ENCODE data around the gene MAL.

Gene MAL

DNA sequence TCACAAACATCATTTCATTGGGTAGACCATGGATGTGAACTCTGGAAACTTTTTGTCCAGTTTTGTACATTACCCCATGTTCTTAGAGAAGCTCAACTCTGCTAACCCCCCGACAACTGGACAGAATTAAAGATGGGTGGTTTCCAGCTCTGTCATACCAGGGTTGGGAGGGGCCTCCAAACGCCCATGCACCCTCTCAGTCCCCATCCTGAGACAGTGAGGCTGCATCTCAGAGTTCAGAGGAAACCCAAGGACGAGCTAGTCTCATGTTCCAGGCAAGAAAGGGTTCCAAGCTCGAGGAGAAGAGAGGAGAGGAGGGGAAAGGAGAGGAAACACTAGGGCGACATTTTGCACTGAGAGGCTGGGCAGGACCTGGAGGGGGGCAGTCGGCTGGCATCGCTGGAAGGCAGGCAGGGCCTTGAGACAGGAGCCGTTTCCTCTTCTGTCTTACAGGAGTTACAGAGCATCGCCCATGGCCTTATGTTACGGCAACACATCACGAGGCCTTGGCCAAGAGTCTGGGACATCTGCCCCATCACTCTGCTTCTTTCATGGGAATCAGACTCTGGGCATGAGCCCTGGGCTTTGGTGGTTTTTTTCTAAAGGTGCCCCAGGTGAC lies 16.4 kb downstream of the MAL start:
- TF ChIP-seq SIN3A (IDR thresholded peaks at IDR 0.05; ENCODE audit: borderline replicate concordance, insufficient read depth, low read length), result no peak
- TF ChIP-seq POLR2AphosphoS5 (IDR thresholded peaks at IDR 0.05; ENCODE audit: low read depth, low read length), result no peak
- no peak for TF ChIP-seq FOXP2 (optimal IDR thresholded peaks at IDR 0.05; ENCODE audit: borderline replicate concordance, extremely low read depth, extremely low read length, insufficient read depth)
- TF ChIP-seq, protein P1, sequence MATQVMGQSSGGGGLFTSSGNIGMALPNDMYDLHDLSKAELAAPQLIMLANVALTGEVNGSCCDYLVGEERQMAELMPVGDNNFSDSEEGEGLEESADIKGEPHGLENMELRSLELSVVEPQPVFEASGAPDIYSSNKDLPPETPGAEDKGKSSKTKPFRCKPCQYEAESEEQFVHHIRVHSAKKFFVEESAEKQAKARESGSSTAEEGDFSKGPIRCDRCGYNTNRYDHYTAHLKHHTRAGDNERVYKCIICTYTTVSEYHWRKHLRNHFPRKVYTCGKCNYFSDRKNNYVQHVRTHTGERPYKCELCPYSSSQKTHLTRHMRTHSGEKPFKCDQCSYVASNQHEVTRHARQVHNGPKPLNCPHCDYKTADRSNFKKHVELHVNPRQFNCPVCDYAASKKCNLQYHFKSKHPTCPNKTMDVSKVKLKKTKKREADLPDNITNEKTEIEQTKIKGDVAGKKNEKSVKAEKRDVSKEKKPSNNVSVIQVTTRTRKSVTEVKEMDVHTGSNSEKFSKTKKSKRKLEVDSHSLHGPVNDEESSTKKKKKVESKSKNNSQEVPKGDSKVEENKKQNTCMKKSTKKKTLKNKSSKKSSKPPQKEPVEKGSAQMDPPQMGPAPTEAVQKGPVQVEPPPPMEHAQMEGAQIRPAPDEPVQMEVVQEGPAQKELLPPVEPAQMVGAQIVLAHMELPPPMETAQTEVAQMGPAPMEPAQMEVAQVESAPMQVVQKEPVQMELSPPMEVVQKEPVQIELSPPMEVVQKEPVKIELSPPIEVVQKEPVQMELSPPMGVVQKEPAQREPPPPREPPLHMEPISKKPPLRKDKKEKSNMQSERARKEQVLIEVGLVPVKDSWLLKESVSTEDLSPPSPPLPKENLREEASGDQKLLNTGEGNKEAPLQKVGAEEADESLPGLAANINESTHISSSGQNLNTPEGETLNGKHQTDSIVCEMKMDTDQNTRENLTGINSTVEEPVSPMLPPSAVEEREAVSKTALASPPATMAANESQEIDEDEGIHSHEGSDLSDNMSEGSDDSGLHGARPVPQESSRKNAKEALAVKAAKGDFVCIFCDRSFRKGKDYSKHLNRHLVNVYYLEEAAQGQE (IDR thresholded peaks at IDR 0.05; ENCODE audit: insufficient read depth in 1 of 2, low read depth in 2 of 2, low read length in 2 of 2), result no peak
- no peak for TF ChIP-seq TAF1 (IDR thresholded peaks at IDR 0.05; ENCODE audit: borderline replicate concordance, insufficient read depth, low read length)

DNA sequence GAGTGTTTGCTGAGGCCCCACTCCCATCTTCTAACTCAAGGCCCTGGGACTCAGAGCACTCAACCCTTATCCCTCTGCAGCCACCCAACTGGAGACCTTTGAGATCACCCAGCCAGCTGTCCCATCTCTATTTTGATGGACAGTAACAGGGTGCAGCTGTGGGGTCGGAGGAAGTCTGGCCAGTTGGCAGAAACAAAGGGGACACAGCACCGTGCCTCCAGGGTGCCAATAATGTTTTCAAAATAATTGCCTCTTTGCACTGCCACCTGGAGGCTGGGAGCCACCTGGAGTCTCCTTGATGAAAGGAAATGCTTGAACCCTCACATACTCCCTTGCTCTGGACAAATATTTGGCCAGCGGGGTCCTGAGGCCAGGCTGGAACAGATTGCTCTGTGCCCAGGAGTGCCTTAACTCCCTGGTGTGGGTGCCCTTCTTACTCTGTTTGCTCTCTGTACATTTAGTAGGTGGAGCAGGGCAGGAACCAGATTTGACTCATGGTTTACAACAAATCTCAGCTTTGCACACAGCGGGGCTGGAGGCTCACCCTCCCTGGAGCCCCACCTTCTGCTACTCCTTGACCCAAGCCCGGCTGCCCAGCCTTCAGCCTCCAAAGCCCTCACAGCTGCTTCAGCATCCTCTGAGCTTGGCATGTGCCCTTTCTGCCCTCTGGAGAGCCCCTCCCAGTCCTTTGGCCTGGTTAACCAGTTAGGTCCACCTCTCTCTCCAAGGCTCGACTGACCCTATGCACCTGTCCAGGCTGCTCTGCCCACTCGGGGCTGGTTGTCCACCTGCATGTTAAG lies 17.2 kb downstream of the MAL start:
- no peak for TF ChIP-seq FOXP2 (optimal IDR thresholded peaks at IDR 0.05; ENCODE audit: borderline replicate concordance, extremely low read depth, extremely low read length, insufficient read depth)
- no peak for TF ChIP-seq SIN3A (IDR thresholded peaks at IDR 0.05; ENCODE audit: borderline replicate concordance, insufficient read depth, low read length)
- TF ChIP-seq, protein P1 (IDR thresholded peaks at IDR 0.05; ENCODE audit: insufficient read depth in 1 of 2, low read depth in 2 of 2, low read length in 2 of 2), result no peak
- TF ChIP-seq TAF1 (IDR thresholded peaks at IDR 0.05; ENCODE audit: borderline replicate concordance, insufficient read depth, low read length), result no peak
- no peak for TF ChIP-seq POLR2AphosphoS5 (IDR thresholded peaks at IDR 0.05; ENCODE audit: low read depth, low read length)

DNA sequence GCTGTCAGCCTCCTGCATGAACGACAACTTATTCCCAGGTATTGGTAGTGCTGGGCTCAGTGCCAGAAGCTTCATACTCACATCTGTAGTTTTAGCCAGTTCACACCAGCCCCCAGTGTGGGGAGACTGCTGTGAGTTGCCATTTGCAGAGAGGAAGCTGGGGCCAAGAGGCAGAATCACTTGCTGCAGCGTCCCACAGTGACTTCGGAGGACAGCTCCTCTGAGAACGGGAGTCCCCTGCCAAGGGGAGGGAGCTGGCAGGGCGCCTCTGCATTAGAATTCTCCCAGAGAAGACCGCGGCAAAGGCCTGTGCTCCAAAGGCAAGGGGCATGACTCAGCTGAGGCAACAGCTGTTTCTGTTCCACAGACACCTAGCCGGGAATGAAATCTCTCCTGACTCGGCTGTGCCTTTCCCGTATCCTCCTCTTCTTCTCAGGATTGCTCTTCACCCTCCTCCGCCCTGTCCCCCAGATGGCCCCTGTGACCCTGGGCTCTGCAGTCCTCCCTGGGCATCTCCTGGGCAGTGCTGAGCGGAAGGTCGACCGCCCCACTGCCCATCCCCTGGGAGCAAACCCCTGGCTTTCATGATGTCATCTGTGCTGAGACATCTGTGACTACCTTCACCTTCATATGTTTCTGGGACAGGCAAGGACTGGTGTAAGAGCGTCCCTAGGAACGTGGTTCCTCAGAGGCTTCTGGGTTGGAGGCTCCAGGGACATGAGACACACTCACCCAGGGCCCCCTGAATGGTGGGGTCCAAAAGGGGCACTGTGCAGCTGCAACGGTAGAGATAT lies 18.0 kb downstream of the MAL start:
- TF ChIP-seq POLR2AphosphoS5 (IDR thresholded peaks at IDR 0.05; ENCODE audit: low read depth, low read length) (no peak), FOXP2 (optimal IDR thresholded peaks at IDR 0.05; ENCODE audit: borderline replicate concordance, extremely low read depth, extremely low read length, insufficient read depth) (no peak), TAF1 (IDR thresholded peaks at IDR 0.05; ENCODE audit: borderline replicate concordance, insufficient read depth, low read length) (no peak), SIN3A (IDR thresholded peaks at IDR 0.05; ENCODE audit: borderline replicate concordance, insufficient read depth, low read length) (no peak)
- TF ChIP-seq, protein P1 (IDR thresholded peaks at IDR 0.05; ENCODE audit: insufficient read depth in 1 of 2, low read depth in 2 of 2, low read length in 2 of 2), result no peak

DNA sequence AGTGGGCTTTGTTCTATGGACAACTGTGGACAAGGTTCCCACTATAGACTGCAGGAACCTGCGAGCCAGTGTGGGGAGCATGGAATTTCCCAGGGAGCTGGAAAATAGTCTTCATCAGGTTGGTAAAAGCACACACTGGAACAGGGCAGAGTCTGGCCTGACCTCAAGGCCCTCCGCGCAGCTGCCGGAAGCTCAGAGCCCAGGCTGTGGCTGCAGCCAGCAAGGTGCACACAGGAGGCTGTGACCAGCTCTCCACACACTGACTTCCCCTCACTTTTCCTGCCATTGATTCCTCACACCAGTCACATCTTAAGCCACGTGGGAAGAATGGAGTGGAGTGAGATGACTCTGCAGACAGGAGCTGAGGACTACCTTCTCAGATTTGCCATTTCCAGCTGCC lies 19.1 kb downstream of the MAL start:
- TF ChIP-seq TAF1 (IDR thresholded peaks at IDR 0.05; ENCODE audit: borderline replicate concordance, insufficient read depth, low read length), result no peak
- TF ChIP-seq FOXP2 (optimal IDR thresholded peaks at IDR 0.05; ENCODE audit: borderline replicate concordance, extremely low read depth, extremely low read length, insufficient read depth), result no peak
- no peak for TF ChIP-seq POLR2AphosphoS5 (IDR thresholded peaks at IDR 0.05; ENCODE audit: low read depth, low read length)

DNA sequence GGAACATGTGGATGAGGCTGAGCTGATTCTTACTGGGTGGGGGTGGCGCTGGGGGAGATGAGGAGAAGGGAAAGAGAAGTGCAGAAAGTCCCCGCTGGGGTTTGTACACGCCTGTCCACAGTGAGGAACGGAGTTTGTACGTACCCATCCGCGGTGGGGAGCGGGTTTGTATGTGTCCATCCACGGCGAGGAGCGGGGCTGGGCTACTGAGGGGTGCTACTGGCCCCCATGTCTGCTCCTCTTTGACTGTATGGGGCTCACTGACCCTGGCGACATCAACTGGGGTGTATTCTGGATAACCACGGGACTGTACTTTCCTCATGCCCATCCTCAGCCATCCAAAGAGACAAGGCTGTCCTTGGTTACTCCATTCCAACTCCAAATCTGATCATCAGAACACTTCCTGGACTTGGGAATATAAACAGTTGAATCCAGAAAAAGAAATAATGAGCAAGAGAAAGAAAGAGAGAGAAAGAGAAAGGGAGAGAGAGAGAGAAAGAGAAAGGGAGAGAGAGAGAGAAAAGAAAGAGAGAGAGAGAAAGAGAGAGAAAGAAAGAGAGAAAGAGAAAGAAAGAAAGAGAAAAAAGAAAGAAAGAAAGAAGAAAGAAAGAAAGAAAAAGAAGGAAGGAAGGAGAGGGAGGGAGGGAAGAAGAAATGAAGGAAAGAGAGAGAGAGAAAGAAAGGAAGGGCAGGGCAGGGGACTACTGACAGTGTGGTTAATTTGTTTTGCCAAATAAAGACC lies 21.0 kb downstream of the MAL start:
- TF ChIP-seq SIN3A (IDR thresholded peaks at IDR 0.05; ENCODE audit: borderline replicate concordance, insufficient read depth, low read length), result no peak
- TF ChIP-seq TAF1 (IDR thresholded peaks at IDR 0.05; ENCODE audit: borderline replicate concordance, insufficient read depth, low read length), result no peak
- TF ChIP-seq, protein P1 (IDR thresholded peaks at IDR 0.05; ENCODE audit: insufficient read depth in 1 of 2, low read depth in 2 of 2, low read length in 2 of 2), result no peak
- no peak for TF ChIP-seq FOXP2 (optimal IDR thresholded peaks at IDR 0.05; ENCODE audit: borderline replicate concordance, extremely low read depth, extremely low read length, insufficient read depth)
- no peak for TF ChIP-seq POLR2AphosphoS5 (IDR thresholded peaks at IDR 0.05; ENCODE audit: low read depth, low read length)
